K562 (cell line): Measurements from ENCODE around the gene TXNDC15.

Source experiments
- CHD2 ChIP-seq: IDR thresholded peaks from 2 replicates; pipeline ENCODE4 v1.6.1; 2011; ENCODE audit warnings: low read depth, low read length
- FOXA3 ChIP-seq, 2 experiments: fragments of 450-650 bp in 1 of 2; sonication (generic) in 1 of 2; formaldehyde crosslinking; IDR thresholded peaks in 1 of 2; conservative IDR thresholded peaks in 1 of 2; 2 replicates each; pipeline versions ENCODE4 v1.4.0 to v1.8.0; 2020 to 2022; ENCODE audit warnings: mild to moderate bottlenecking in 2 of 2, missing genetic modification reagents in 1 of 2
- FOXM1 ChIP-seq, 2 experiments: fragments of 450-650 bp in 1 of 2; sonication (generic) in 1 of 2; formaldehyde crosslinking in 1 of 2; IDR thresholded peaks; 2 replicates each; pipeline versions ENCODE4 v1.6.1 to v1.9.0; 2017 to 2022; ENCODE audit warnings: low read depth in 2 of 2, mild to moderate bottlenecking in 2 of 2, missing genetic modification reagents in 1 of 2, moderate library complexity in 1 of 2
- GTF2A2 ChIP-seq: IDR thresholded peaks from 2 replicates; pipeline ENCODE4 v1.6.1; 2016; ENCODE audit warnings: mild to moderate bottlenecking, missing genetic modification characterization, missing compliant biosample characterization
- MAZ ChIP-seq, 2 experiments: fragments of 450-650 bp in 1 of 2; sonication (generic) in 1 of 2; formaldehyde crosslinking; IDR thresholded peaks in 1 of 2; conservative IDR thresholded peaks in 1 of 2; 2 replicates each; pipeline versions ENCODE4 v1.4.0 to v1.5.0; 2020; ENCODE audit warnings: mild to moderate bottlenecking in 1 of 2, missing genetic modification reagents in 1 of 2
- MYBL2 ChIP-seq, 2 experiments: fragments of 450-650 bp in 1 of 2; sonication (generic) in 1 of 2; formaldehyde crosslinking in 1 of 2; IDR thresholded peaks; 2 replicates each; pipeline versions ENCODE4 v1.6.1 to v1.8.1; 2017 to 2022; ENCODE audit warnings: borderline replicate concordance in 1 of 2, inconsistent platforms in 1 of 2, low read depth in 1 of 2, mild to moderate bottlenecking in 1 of 2, missing genetic modification reagents in 1 of 2, moderate library complexity in 1 of 2
- NCOA2 ChIP-seq, 2 experiments: fragments of 450-650 bp; IDR thresholded peaks; 2 replicates each; pipeline ENCODE4 v1.6.1; 2018; ENCODE audit warnings: mild to moderate bottlenecking in 2 of 2, moderate library complexity in 1 of 2; ENCODE audit not compliant: partially characterized antibody in 2 of 2
- RAD51 ChIP-seq: fragments of 450-650 bp; IDR thresholded peaks from 2 replicates; pipeline ENCODE4 v1.7.1; 2016; ENCODE audit warnings: low read depth, mild to moderate bottlenecking, borderline replicate concordance
- ZNF695 ChIP-seq: fragments of 450-650 bp; formaldehyde crosslinking; IDR thresholded peaks from 2 replicates; pipeline ENCODE4 v1.4.0; 2020; ENCODE audit warnings: mild to moderate bottlenecking, moderate library complexity
- ZZZ3 ChIP-seq: fragments of 450-650 bp; IDR thresholded peaks from 2 replicates; pipeline ENCODE4 v1.6.1; 2016; ENCODE audit warnings: antibody characterized with exemption, mild to moderate bottlenecking, moderate library complexity
- TF ChIP-seq, protein P1 (sequence below), 3 experiments: IDR thresholded peaks in 2 of 3; conservative IDR thresholded peaks in 1 of 3; 2 replicates each; pipeline ENCODE4 v1.5.1; 2011 to 2012; ENCODE audit warnings: low read length in 3 of 3, mild to moderate bottlenecking in 3 of 3, control low read depth in 2 of 3, improper control_type of control experiment in 1 of 3, inconsistent platforms in 1 of 3, low read depth in 1 of 3, mixed read lengths in 1 of 3, moderate library complexity in 1 of 3; ENCODE audit not compliant: insufficient read depth in 2 of 3
- TF ChIP-seq, protein P2 (sequence below), 2 experiments: fragments of 450-650 bp; formaldehyde crosslinking in 1 of 2; IDR thresholded peaks; 2 replicates each; pipeline versions ENCODE4 v1.4.0 to v1.6.1; 2014 to 2020; ENCODE audit warnings: mild to moderate bottlenecking in 2 of 2, borderline replicate concordance in 1 of 2, low read depth in 1 of 2
- TF ChIP-seq, protein P3 (sequence below): sonication (generic); formaldehyde crosslinking; IDR thresholded peaks from 2 replicates; pipeline ENCODE4 v1.8.0; 2022; ENCODE audit warnings: mild to moderate bottlenecking, missing genetic modification reagents

DNA sequence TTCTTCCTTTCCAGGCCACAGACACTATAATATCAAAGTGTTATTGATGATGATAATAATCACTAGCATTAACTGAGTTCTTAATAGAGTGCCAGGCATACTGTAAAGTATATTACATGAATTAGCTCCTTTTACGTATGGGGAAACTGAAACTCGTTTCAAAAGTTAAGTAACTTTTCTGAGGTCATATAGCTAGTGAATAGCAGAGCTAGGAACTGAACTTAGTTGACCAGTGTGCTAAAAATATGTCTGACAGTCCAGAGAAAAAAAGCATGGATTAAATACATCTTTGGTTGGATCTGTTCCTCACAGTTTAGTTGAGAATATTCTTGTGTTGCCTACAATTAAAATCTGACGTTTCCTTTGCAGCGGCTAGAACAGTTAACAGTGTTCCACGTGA lies 75.1 kb downstream of the TXNDC15 start:
- TF ChIP-seq, protein P1, sequence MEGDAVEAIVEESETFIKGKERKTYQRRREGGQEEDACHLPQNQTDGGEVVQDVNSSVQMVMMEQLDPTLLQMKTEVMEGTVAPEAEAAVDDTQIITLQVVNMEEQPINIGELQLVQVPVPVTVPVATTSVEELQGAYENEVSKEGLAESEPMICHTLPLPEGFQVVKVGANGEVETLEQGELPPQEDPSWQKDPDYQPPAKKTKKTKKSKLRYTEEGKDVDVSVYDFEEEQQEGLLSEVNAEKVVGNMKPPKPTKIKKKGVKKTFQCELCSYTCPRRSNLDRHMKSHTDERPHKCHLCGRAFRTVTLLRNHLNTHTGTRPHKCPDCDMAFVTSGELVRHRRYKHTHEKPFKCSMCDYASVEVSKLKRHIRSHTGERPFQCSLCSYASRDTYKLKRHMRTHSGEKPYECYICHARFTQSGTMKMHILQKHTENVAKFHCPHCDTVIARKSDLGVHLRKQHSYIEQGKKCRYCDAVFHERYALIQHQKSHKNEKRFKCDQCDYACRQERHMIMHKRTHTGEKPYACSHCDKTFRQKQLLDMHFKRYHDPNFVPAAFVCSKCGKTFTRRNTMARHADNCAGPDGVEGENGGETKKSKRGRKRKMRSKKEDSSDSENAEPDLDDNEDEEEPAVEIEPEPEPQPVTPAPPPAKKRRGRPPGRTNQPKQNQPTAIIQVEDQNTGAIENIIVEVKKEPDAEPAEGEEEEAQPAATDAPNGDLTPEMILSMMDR (IDR thresholded peaks at IDR 0.05 in 2 of 3, conservative IDR thresholded peaks at IDR 0.05 in 1 of 3; ENCODE audit: insufficient read depth in 2 of 3, low read depth in 1 of 3, low read length in 3 of 3), result no peak
- TF ChIP-seq FOXM1 (IDR thresholded peaks at IDR 0.05; ENCODE audit: low read depth) (no peak), FOXM1 (CRISPR knock-in tag; IDR thresholded peaks at IDR 0.05; ENCODE audit: low read depth) (no peak), ZNF695 (no peak), RAD51 (no peak), ZZZ3 (no peak), MAZ (CRISPR knock-in tag; conservative IDR thresholded peaks at IDR 0.05 in 1 of 2, IDR thresholded peaks at IDR 0.05 in 1 of 2) (no peak), FOXA3 (CRISPR knock-in tag; conservative IDR thresholded peaks at IDR 0.05 in 1 of 2, IDR thresholded peaks at IDR 0.05 in 1 of 2) (no peak), GTF2A2 (no peak), MYBL2 (IDR thresholded peaks at IDR 0.05; ENCODE audit: low read depth) (no peak), MYBL2 (CRISPR knock-in tag; IDR thresholded peaks at IDR 0.05; ENCODE audit: borderline replicate concordance) (no peak), NCOA2 (IDR thresholded peaks at IDR 0.05; ENCODE audit: partially characterized antibody in 2 of 2) (no peak), CHD2 (no peak)
- TF ChIP-seq, protein P2, sequence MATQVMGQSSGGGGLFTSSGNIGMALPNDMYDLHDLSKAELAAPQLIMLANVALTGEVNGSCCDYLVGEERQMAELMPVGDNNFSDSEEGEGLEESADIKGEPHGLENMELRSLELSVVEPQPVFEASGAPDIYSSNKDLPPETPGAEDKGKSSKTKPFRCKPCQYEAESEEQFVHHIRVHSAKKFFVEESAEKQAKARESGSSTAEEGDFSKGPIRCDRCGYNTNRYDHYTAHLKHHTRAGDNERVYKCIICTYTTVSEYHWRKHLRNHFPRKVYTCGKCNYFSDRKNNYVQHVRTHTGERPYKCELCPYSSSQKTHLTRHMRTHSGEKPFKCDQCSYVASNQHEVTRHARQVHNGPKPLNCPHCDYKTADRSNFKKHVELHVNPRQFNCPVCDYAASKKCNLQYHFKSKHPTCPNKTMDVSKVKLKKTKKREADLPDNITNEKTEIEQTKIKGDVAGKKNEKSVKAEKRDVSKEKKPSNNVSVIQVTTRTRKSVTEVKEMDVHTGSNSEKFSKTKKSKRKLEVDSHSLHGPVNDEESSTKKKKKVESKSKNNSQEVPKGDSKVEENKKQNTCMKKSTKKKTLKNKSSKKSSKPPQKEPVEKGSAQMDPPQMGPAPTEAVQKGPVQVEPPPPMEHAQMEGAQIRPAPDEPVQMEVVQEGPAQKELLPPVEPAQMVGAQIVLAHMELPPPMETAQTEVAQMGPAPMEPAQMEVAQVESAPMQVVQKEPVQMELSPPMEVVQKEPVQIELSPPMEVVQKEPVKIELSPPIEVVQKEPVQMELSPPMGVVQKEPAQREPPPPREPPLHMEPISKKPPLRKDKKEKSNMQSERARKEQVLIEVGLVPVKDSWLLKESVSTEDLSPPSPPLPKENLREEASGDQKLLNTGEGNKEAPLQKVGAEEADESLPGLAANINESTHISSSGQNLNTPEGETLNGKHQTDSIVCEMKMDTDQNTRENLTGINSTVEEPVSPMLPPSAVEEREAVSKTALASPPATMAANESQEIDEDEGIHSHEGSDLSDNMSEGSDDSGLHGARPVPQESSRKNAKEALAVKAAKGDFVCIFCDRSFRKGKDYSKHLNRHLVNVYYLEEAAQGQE (IDR thresholded peaks at IDR 0.05; ENCODE audit: borderline replicate concordance), result no peak
- TF ChIP-seq, protein P2 (CRISPR knock-in tag; IDR thresholded peaks at IDR 0.05; ENCODE audit: low read depth), result no peak
- TF ChIP-seq, protein P3, sequence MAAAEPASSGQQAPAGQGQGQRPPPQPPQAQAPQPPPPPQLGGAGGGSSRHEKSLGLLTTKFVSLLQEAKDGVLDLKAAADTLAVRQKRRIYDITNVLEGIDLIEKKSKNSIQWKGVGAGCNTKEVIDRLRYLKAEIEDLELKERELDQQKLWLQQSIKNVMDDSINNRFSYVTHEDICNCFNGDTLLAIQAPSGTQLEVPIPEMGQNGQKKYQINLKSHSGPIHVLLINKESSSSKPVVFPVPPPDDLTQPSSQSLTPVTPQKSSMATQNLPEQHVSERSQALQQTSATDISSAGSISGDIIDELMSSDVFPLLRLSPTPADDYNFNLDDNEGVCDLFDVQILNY (CRISPR knock-in tag), result no peak
